Adipose tissue (tissue), 3 donors: ENCODE measurements around the gene TFEB. TPM values are rescaled to one million over a fixed set of nuclear protein-coding genes. Genes with fewer than 3 reads are reported as not detected.

Experiments
- H3K27ac ChIP-seq: one replicate; pipeline ENCODE4 v1.5.1; 2013; ENCODE audit warnings: low read depth, low read length
- WGBS, 3 donors: extraction: QIAGEN DNeasy Blood & Tissue Kit; methylation state at CpG; one replicate each; pipeline ENCODE4 v1.1.7; 2013; 5-methylcytosine and 5-hydroxymethylcytosine counted together
- polyA plus RNA-seq, 3 donors: library from polyadenylated mRNA; stranded (reverse); fragments of 200-250 nt; gene quantifications; one replicate each; pipeline ENCODE4 v1.2.3, GENCODE V29; 2013
- donor health status: healthy with polysubstance abuse.
- donor health status: Bipolar disorder and iron deficiency.
- donor health status: healthy.

The TFEB gene
- polyA plus RNA-seq, 3 donors, result 10.1 to 18.1 (median 13.9) TPM

- no peak overlapping the region for H3K27ac ChIP-seq
- 86 to 92% (median 88%) methylated on average over 7 of the region's 7 CpGs for WGBS, 3 donors
Observed at GRCh38 chr6:41744236-41744787, 8.9 kb upstream of the TFEB start.

- H3K27ac ChIP-seq, result no peak overlapping the region
- WGBS, 3 donors, result 85 to 92% (median 85%) methylated on average over 5 to 6 of the region's 6 CpGs
Observed at GRCh38 chr6:41743406-41744235, 8.2 kb upstream of the TFEB start.

- no peak overlapping the region for H3K27ac ChIP-seq
Observed at GRCh38 chr6:41741625-41742490, 6.5 kb upstream of the TFEB start.

GRCh38 chr6:41740366-41741162, 5.2 kb upstream of the TFEB start:
- no peak overlapping the region for H3K27ac ChIP-seq
- WGBS, 3 donors, result 80 to 87% (median 83%) methylated on average over 13 of the region's 13 CpGs

More at GRCh38 chr6:41741625-41742490, 6.5 kb upstream of the TFEB start:
- 78 to 86% (median 79%) methylated on average over 18 to 20 of the region's 20 CpGs for whole genome bisulfite sequencing, 3 donors

GRCh38 chr6:41739041-41739440, 3.6 kb upstream of the TFEB start:
- no peak overlapping the region for H3K27ac ChIP-seq
- 79 to 85% (median 83%) methylated on average over 4 of the region's 4 CpGs for WGBS, 3 donors

GRCh38 chr6:41737591-41738130, 2.3 kb upstream of the TFEB start:
- 90 to 93% (median 91%) methylated on average over 6 of the region's 6 CpGs for WGBS, 3 donors
- H3K27ac ChIP-seq, result no peak overlapping the region

- WGBS, 3 donors, result 79 to 91% (median 88%) methylated on average over 13 of the region's 13 CpGs
- H3K27ac ChIP-seq, result no peak overlapping the region
Observed at GRCh38 chr6:41736800-41737555, 1.6 kb upstream of the TFEB start.

- H3K27ac ChIP-seq, result no peak overlapping the region
- 71 to 84% (median 72%) methylated on average over 6 of the region's 6 CpGs for WGBS, 3 donors
Observed at GRCh38 chr6:41736186-41736733, 852 bp upstream of the TFEB start.

GRCh38 chr6:41734666-41735426, 562 bp downstream of the TFEB start:
- 0 to 1% (median 0%) methylated on average over 52 to 76 of the region's 76 CpGs for WGBS, 3 donors
- H3K27ac ChIP-seq, result peak overlapping the region; percentile 89

GRCh38 chr6:41733707-41734665, 1.4 kb downstream of the TFEB start:
- H3K27ac ChIP-seq, result no peak overlapping the region
- WGBS, 3 donors, result 1 to 3% (median 2%) methylated on average over 49 to 71 of the region's 73 CpGs

- WGBS, 3 donors, result 54 to 65% (median 56%) methylated on average over 11 of the region's 11 CpGs
- no peak overlapping the region for H3K27ac ChIP-seq
Observed at GRCh38 chr6:41733360-41733706, 2.1 kb downstream of the TFEB start.

- H3K27ac ChIP-seq, result no peak overlapping the region
- 69 to 77% (median 70%) methylated on average over 8 of the region's 8 CpGs for WGBS, 3 donors
Observed at GRCh38 chr6:41732591-41733359, 2.6 kb downstream of the TFEB start.

GRCh38 chr6:41732149-41732548, 3.3 kb downstream of the TFEB start:
- H3K27ac ChIP-seq, result no peak overlapping the region

GRCh38 chr6:41731561-41732086, 3.8 kb downstream of the TFEB start:
- H3K27ac ChIP-seq, result no peak overlapping the region
- 91 to 94% (median 93%) methylated on average over 7 of the region's 7 CpGs for WGBS, 3 donors
